Testis (tissue), 3 donors: ENCODE measurements around the gene PRMT2. TPM values are rescaled to one million over a fixed set of nuclear protein-coding genes. Genes with fewer than 3 reads are reported as not detected.

Experiments
- DNase-seq: peaks from one replicate; pipeline ENCODE4 v3.0.0-alpha.2; 2019
- H3K27ac ChIP-seq, 2 donors: fragments of 200-600 bp; sonication (generic); one replicate each; pipeline ENCODE4 v1.5.1; 2019
- H3K27me3 ChIP-seq: fragments of 200-600 bp; sonication (generic); one replicate; pipeline ENCODE4 v1.5.1; 2019
- H3K36me3 ChIP-seq: fragments of 200-600 bp; sonication (generic); one replicate; pipeline ENCODE4 v1.5.1; 2017; ENCODE audit warnings: low read depth; ENCODE audit errors: missing control alignments
- H3K4me1 ChIP-seq: fragments of 200-600 bp; sonication (generic); one replicate; pipeline ENCODE4 v1.5.1; 2019
- H3K4me3 ChIP-seq, 2 donors: fragments of 200-600 bp; sonication (generic); one replicate each; pipeline ENCODE4 v1.5.1; 2017 to 2019
- H3K9me3 ChIP-seq: fragments of 200-600 bp; sonication (generic); one replicate; pipeline ENCODE4 v1.5.1; 2017
- CTCF ChIP-seq, 3 experiments: fragments of 450-650 bp in 2 of 3; fragments of 200-600 bp in 1 of 3; sonication (generic) in 1 of 3; IDR thresholded peaks; one replicate each; pipeline ENCODE4 v1.5.1; 2016 to 2019; ENCODE audit warnings: antibody characterized with exemption in 3 of 3, mild to moderate bottlenecking in 2 of 3, moderate library complexity in 1 of 3
- POLR2A ChIP-seq: fragments of 450-650 bp; IDR thresholded peaks from one replicate; pipeline ENCODE4 v1.6.1; 2017; ENCODE audit warnings: antibody characterized with exemption, mild to moderate bottlenecking, moderate library complexity
- WGBS, 2 donors: methylation state at CpG; one replicate each; pipeline ENCODE4 v1.1.5; 2018; 5-methylcytosine and 5-hydroxymethylcytosine counted together
- intact Hi-C: fragments of 100-400 bp; cut with DNase I; formaldehyde crosslinking; loops from one replicate; pipeline ENCODE4 v1.15.1; 2023; ENCODE audit warnings: low total_unique reads
- polyA plus RNA-seq: library from polyadenylated mRNA; stranded (reverse); fragments of 350-450 nt; fragmentation: Illumina TruSeq; extraction: RNeasy Lipid Tissue Mini Kit (QIAGEN cat#74804); gene quantifications from one replicate; pipeline ENCODE4 v1.2.3, GENCODE V29; 2014; ENCODE audit warnings: low read depth, low replicate concordance; ENCODE audit not compliant: insufficient read depth
- total RNA-seq, 2 donors: library from RNA; depleted of rRNA; stranded (reverse); fragments of >200 nt; gene quantifications; one replicate each; pipeline ENCODE4 v1.2.3, GENCODE V29; 2016

Gene PRMT2
- total and polyA plus RNA-seq, 3 donors from 2014 or later = 59.4 to 88.9 (median 81.6) TPM

- peaks cover 14% of the 10 kb centered on the region for H3K4me1 ChIP-seq
- no peak overlapping the region for H3K4me3 ChIP-seq
- no peaks in the 10 kb centered on the region for H3K9me3 ChIP-seq
- no peaks in the 10 kb centered on the region for H3K27me3 ChIP-seq
- TF ChIP-seq CTCF (IDR thresholded peaks at IDR 0.05) = no peak
- no peak for TF ChIP-seq POLR2A
- H3K36me3 ChIP-seq = no peaks in the 10 kb centered on the region
- no peak for DNase-seq
- intact Hi-C loops = no loop called here
- peak overlapping the region in 1 of 2 donors; percentile 4 for H3K27ac ChIP-seq
- 38 to 62% methylated on average over 3 of the region's 3 CpGs for whole genome bisulfite sequencing, 2 donors
These were observed 2.7 kb downstream of the PRMT2 start for GRCh38 chr21:46637952-46638746.

GRCh38 chr21:46639489-46640386, 4.3 kb downstream of the PRMT2 start:
- no peaks in the 10 kb centered on the region for H3K9me3 ChIP-seq
- intact Hi-C loops = no loop called here
- no peak for DNase-seq
- no peak overlapping the region for H3K27ac ChIP-seq
- H3K4me1 ChIP-seq = peaks cover 10% of the 10 kb centered on the region
- H3K4me3 ChIP-seq = no peak overlapping the region
- WGBS, 2 donors = 81 to 83% methylated on average over 8 of the region's 8 CpGs
- no peaks in the 10 kb centered on the region for H3K36me3 ChIP-seq
- peak in 2 of 3 experiments; percentile 38 to 46 for TF ChIP-seq CTCF (IDR thresholded peaks at IDR 0.05)
- TF ChIP-seq POLR2A = no peak
- no peaks in the 10 kb centered on the region for H3K27me3 ChIP-seq

- peaks cover 4% of the 10 kb centered on the region for H3K4me1 ChIP-seq
- H3K36me3 ChIP-seq = no peaks in the 10 kb centered on the region
- H3K4me3 ChIP-seq = no peak overlapping the region
- H3K27ac ChIP-seq = no peak overlapping the region
- no peak for TF ChIP-seq POLR2A
- TF ChIP-seq CTCF (IDR thresholded peaks at IDR 0.05) = no peak
- 81 to 83% methylated on average over 7 to 8 of the region's 8 CpGs for WGBS, 2 donors
- no peaks in the 10 kb centered on the region for H3K27me3 ChIP-seq
- no peaks in the 10 kb centered on the region for H3K9me3 ChIP-seq
- intact Hi-C loops = no loop called here
- no peak for DNase-seq
These were observed 6.2 kb downstream of the PRMT2 start for GRCh38 chr21:46641656-46642055.

GRCh38 chr21:46643379-46644177, 8.1 kb downstream of the PRMT2 start:
- no peak overlapping the region for H3K4me3 ChIP-seq
- H3K9me3 ChIP-seq = no peaks in the 10 kb centered on the region
- H3K27ac ChIP-seq = no peak overlapping the region
- no peaks in the 10 kb centered on the region for H3K36me3 ChIP-seq
- intact Hi-C loops = no loop called here
- TF ChIP-seq CTCF (IDR thresholded peaks at IDR 0.05) (no peak), POLR2A (no peak)
- no peaks in the 10 kb centered on the region for H3K4me1 ChIP-seq
- no peak for DNase-seq
- WGBS, 2 donors = 88% methylated on average over 12 of the region's 12 CpGs
- no peaks in the 10 kb centered on the region for H3K27me3 ChIP-seq
